GM18498 (cell line): ENCODE results near the gene SLC24A4.

Source experiments
- ATAC-seq: cut with Tn5 transposase; IDR thresholded peaks from one replicate; pipeline ENCODE4 v1.9.1; 2021; ENCODE audit warnings: mild to moderate bottlenecking, moderate library complexity; ENCODE audit not compliant: unreplicated experiment

Gene SLC24A4

GRCh38 chr14:92538412-92538985 is 215.5 kb downstream of the SLC24A4 start:
- peak; percentile 82 for ATAC-seq

GRCh38 chr14:92539419-92539818 is 216.5 kb downstream of the SLC24A4 start:
- no peak for ATAC-seq

GRCh38 chr14:92539875-92540274 is 216.9 kb downstream of the SLC24A4 start:
- no peak for ATAC-seq

GRCh38 chr14:92540472-92541048 is 217.6 kb downstream of the SLC24A4 start:
- no peak for ATAC-seq

- ATAC-seq: no peak
These were observed 220.0 kb downstream of the SLC24A4 start for GRCh38 chr14:92542766-92543554.

- no peak for ATAC-seq
These were observed 221.2 kb downstream of the SLC24A4 start for GRCh38 chr14:92544051-92544720.

- no peak for ATAC-seq
These were observed 223.5 kb downstream of the SLC24A4 start for GRCh38 chr14:92546347-92547053.

GRCh38 chr14:92549105-92549858 is 226.3 kb downstream of the SLC24A4 start:
- ATAC-seq: no peak

- no peak for ATAC-seq
These were observed 226.9 kb downstream of the SLC24A4 start for GRCh38 chr14:92549859-92550230.
